Fibroblast of skin of left quadriceps (primary cell): ENCODE data around the gene CDC42BPG.

Experiments
- DNase-seq, 2 experiments: peaks; one replicate each; pipeline ENCODE4 v3.0.0-alpha.2; 2013; ENCODE audit warnings: low read depth in 2 of 2

Gene CDC42BPG

GRCh38 chr11:64878494-64879243 lies 34.2 kb upstream of the CDC42BPG start, which contains the start of gene EHD1:
Gene EHD1 (minus strand): TSS chr11:64878621. CDS start chr11:64878464, 157 bp downstream.
- peak; percentile 95 to 96 for DNase-seq

- peak in 1 of 2 experiments; percentile 13 for DNase-seq
Measured at GRCh38 chr11:64878223-64878493, 33.7 kb upstream of the CDC42BPG start.

- DNase-seq = no peak
Measured at GRCh38 chr11:64877390-64878222, 33.2 kb upstream of the CDC42BPG start.

DNA sequence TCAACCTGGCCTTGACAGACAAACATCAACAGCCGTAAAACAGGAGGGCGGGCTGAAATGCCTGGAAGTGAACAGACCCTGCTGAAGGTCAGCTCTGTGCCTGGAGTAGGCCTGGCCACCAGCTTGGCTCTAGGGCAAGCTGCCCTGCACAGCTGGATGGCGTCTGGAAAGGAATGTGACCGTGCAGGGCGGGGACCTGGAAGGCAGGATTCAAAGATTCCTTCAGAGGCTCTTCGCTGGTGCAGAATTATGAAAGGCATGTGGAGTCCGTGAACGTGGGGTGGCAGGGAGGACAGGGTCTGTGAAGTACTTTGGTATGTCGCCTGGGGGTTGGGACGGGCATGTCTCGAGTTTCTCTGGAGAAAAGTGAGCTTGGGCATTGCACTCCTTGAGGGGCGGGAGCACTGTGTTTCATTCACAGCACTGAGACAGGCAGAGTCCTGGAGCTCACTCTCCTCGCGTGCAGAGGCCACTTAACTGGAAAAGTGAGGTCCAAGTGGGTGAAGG lies 32.4 kb upstream of the CDC42BPG start:
- peak in 1 of 2 experiments; percentile 14 for DNase-seq

GRCh38 chr11:64876229-64876750 lies 31.8 kb upstream of the CDC42BPG start:
- DNase-seq = no peak

DNA sequence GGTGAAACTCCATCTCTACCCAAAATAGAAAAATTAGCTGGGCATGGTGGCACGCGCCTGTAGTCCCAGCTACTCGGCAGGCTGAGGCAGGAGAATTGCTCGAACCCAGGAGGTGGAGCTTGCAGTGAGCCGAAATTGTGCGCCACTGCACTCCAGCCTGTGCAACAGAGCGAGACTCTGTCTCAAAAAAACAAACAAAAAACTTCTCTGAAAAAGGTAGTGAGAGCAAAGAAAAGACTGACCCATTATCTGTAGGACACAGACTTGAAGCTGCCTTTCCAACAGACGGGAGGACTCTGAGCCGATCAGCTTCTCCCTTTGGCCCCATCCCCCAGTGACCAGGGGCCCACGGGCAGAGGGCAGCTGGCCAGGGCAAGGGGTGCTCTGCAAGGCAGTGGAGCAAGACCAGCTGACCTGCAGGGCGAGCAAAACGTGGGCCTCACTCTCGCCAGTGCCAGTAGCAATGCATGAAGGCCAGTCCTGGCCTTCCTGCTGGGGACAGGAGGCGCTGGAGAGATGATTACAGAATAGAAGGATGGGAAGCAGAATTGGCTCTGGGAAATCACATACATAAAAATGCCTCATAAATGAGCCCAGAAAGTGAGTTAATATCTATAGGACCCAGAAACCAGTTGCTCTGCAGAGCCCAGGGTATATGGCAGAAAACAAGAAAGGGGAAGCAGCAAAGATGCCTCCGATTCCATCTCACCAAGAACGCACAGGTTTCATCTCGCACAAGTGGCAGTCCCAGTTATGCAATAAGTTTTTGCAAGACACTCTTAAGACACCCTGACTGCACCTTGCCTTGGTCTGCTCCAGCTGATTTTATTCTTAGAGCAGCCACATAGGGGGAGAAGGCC lies 31.1 kb upstream of the CDC42BPG start:
- DNase-seq = no peak

DNA sequence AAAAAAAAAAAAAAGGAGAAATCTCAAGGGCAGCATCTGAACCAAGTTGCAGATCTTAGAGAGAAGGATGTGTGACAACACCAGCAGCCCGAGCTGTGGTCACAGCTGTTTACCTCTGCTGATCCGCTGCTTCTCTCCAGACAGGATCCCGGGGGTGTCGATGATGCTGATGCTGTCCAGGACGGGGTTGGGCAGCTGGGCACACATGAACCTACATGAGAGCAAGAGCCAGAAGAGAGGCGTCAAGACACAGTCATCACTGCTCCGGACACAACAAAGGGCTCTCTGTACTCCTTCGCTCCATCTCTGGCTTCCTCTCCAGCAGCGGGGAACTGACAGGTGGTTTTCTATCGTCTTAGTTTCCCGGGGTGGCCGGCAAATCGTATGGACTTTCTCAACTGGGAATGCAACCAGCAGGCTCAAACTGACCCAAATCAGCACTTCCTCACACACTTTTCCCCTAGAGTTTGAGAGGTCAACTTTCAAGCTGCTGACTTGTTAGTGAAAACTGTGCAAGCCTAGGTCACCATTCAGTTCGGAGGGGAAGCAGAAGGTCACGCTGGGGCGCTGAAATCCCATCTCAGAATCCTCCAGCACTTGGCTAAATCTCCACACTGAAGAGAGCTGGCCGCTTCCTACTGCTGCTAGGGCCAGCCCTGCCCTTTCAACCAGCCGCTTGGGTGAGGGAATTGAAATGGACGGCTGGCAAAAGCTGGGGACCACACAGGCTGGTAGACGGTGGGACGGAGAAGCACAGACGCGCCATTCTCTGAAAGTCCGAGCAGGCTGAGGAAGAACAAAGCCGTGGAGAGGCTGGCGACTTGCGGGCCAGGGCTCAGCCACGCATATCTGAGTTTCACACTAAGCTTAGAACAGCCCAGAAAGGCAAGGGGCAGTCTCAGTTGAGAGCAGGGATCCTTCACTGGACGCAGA lies 30.1 kb upstream of the CDC42BPG start:
- DNase-seq = no peak

- DNase-seq = no peak
Measured at GRCh38 chr11:64872790-64873488, 28.5 kb upstream of the CDC42BPG start.

DNA sequence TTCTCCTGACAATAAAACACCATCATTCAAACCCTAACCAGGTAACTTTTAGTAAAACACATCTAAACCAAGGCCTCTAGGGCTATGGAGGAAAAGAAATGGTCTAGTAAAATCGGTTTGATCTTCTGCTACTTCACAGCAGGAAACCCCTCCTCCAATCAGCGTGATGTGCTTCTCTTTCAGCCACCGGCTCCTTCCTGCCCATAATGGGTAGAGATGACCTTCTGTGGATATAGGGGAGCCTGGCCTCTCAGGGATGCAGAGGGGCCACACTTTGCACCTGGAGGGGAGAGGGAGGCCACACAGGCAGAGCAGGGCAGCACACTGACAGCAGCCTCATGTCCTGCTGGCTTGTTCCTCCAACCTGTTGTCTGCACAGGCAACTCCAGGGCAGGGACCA lies 27.0 kb upstream of the CDC42BPG start:
- no peak for DNase-seq

GRCh38 chr11:64870893-64871466 lies 26.5 kb upstream of the CDC42BPG start:
- DNase-seq = no peak

- DNase-seq = no peak
Measured at GRCh38 chr11:64870176-64870892, 25.9 kb upstream of the CDC42BPG start.

GRCh38 chr11:64869571-64870175 lies 25.2 kb upstream of the CDC42BPG start:
- no peak for DNase-seq

DNA sequence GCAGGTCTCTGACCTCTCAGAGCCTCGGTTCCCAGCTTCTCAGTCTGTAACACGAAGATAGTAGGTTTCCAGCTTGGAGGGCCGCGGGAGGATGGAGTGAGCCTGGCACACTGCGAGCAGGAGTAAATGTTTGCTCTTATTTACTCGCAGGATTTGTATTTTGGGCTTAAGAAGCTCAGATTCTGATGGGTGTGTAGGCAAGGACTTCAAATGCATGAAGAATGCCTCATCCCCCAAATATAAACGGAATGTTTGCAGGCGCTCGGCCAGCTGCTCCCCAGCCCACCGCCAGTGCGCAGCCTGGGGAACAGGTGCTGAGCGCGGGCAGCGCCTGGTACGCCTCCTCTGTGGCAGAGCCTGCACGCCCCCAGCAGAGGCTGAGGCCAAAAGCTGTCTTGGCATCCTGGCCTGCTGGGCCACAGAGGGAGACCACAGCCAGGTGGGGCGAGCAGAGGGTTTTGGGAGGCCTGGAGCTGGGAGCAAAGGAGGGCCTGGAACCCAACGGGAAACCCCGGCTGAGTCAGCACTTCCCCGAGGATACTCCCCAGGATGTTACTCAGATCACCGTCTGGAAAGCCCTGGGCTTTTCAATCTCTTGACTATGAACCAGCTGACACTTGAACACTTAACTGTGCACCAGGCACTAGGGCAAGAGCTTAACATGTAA lies 24.6 kb upstream of the CDC42BPG start:
- DNase-seq = peak in 1 of 2 experiments; percentile 38

GRCh38 chr11:64867748-64868462 lies 23.5 kb upstream of the CDC42BPG start:
- no peak for DNase-seq

- no peak for DNase-seq
Measured at GRCh38 chr11:64866173-64866491, 21.7 kb upstream of the CDC42BPG start.

GRCh38 chr11:64865286-64866172 lies 21.1 kb upstream of the CDC42BPG start:
- DNase-seq = peak in 1 of 2 experiments; percentile 26
